Cardiac muscle cell (in vitro differentiated cells and primary cell): ENCODE measurements around the gene SUN5. TPM values are rescaled to one million over a fixed set of nuclear protein-coding genes. Genes with fewer than 3 reads are reported as not detected.

ENCODE experiments used
- DNase-seq, 2 donors: peaks; one replicate each; pipeline versions ENCODE4 v3.0.0 to v3.0.0-alpha.2; 2010 to 2017; ENCODE audit warnings: low read depth in 1 of 2, low spot score in 1 of 2
- H3K27ac ChIP-seq: fragments of 200-600 bp; sonication (generic); 2 replicates; pipeline ENCODE4 v1.5.1; 2016
- H3K27me3 ChIP-seq: fragments of 200-600 bp; sonication (generic); 2 replicates; pipeline ENCODE4 v1.6.0; 2016; ENCODE audit warnings: control low read depth
- H3K36me3 ChIP-seq: fragments of 200-600 bp; sonication (generic); 2 replicates; pipeline ENCODE4 v1.5.1; 2016; ENCODE audit warnings: control low read depth
- H3K4me1 ChIP-seq: fragments of 200-600 bp; sonication (generic); 2 replicates; pipeline ENCODE4 v1.8.1; 2017; ENCODE audit warnings: low read depth, mild to moderate bottlenecking, mixed run types
- H3K4me3 ChIP-seq: fragments of 200-600 bp; sonication (generic); 2 replicates; pipeline ENCODE4 v1.5.1; 2016; ENCODE audit warnings: mild to moderate bottlenecking
- H3K9me3 ChIP-seq: fragments of 200-600 bp; sonication (generic); 2 replicates; pipeline ENCODE4 v1.5.1; 2017; ENCODE audit warnings: low read depth, mild to moderate bottlenecking, control low read depth
- CTCF ChIP-seq: IDR thresholded peaks from 2 replicates; pipeline ENCODE4 v1.5.1; 2012; ENCODE audit warnings: low read depth, mild to moderate bottlenecking, low read length
- polyA plus RNA-seq: library from polyadenylated mRNA; unstranded; fragments of >200 nt; fragmentation: Nextera tagmentation; extraction: Ambion mirVana; gene quantifications from 2 replicates; pipeline ENCODE4 v1.2.1, GENCODE V29; 2016
- total RNA-seq: library from RNA; depleted of rRNA; stranded (reverse); fragments of >200 nt; gene quantifications from 2 replicates; pipeline ENCODE4 v1.2.3, GENCODE V29; 2016

The SUN5 gene
- total and polyA plus RNA-seq, 2 experiments from 2014 or later: not detected

GRCh38 chr20:32980990-32981389 lies 23.2 kb downstream of the SUN5 start:
- no peak for TF ChIP-seq CTCF
- no peaks in the 10 kb centered on the region for H3K27me3 ChIP-seq
- H3K4me1 ChIP-seq: peaks cover 14% of the 10 kb centered on the region
- H3K9me3 ChIP-seq: no peaks in the 10 kb centered on the region
- H3K36me3 ChIP-seq: no peaks in the 10 kb centered on the region
- H3K4me3 ChIP-seq: no peak overlapping the region
- H3K27ac ChIP-seq: no peak overlapping the region
- no peak for DNase-seq

- H3K9me3 ChIP-seq: no peaks in the 10 kb centered on the region
- DNase-seq: no peak
- H3K27ac ChIP-seq: no peak overlapping the region
- no peak for TF ChIP-seq CTCF
- H3K4me3 ChIP-seq: no peak overlapping the region
- H3K4me1 ChIP-seq: peaks cover 14% of the 10 kb centered on the region
- H3K27me3 ChIP-seq: no peaks in the 10 kb centered on the region
- no peaks in the 10 kb centered on the region for H3K36me3 ChIP-seq
Observed at GRCh38 chr20:32980131-32980941, 23.9 kb downstream of the SUN5 start.

- no peaks in the 10 kb centered on the region for H3K27me3 ChIP-seq
- no peak for TF ChIP-seq CTCF
- H3K9me3 ChIP-seq: no peaks in the 10 kb centered on the region
- no peak overlapping the region for H3K4me3 ChIP-seq
- no peak overlapping the region for H3K27ac ChIP-seq
- H3K4me1 ChIP-seq: peaks cover 14% of the 10 kb centered on the region
- no peaks in the 10 kb centered on the region for H3K36me3 ChIP-seq
- no peak for DNase-seq
Observed at GRCh38 chr20:32979201-32979998, 24.8 kb downstream of the SUN5 start.

GRCh38 chr20:32978009-32978335 lies 26.3 kb downstream of the SUN5 start:
- H3K4me3 ChIP-seq: no peak overlapping the region
- H3K27me3 ChIP-seq: no peaks in the 10 kb centered on the region
- no peak overlapping the region for H3K27ac ChIP-seq
- DNase-seq: no peak
- H3K4me1 ChIP-seq: peaks cover 7% of the 10 kb centered on the region
- no peaks in the 10 kb centered on the region for H3K36me3 ChIP-seq
- no peak for TF ChIP-seq CTCF
- no peaks in the 10 kb centered on the region for H3K9me3 ChIP-seq

GRCh38 chr20:32977281-32978008 lies 26.8 kb downstream of the SUN5 start:
- Histone ChIP-seq H3K9me3 (no peaks in the 10 kb centered on the region), H3K27me3 (no peaks in the 10 kb centered on the region), H3K36me3 (no peaks in the 10 kb centered on the region), H3K27ac (no peak overlapping the region), H3K4me3 (no peak overlapping the region), H3K4me1 (peaks cover 6% of the 10 kb centered on the region)
- TF ChIP-seq CTCF: no peak
- no peak for DNase-seq
